ENCODE measurements around the gene CMIP. TPM values are rescaled to one million over a fixed set of nuclear protein-coding genes. Genes with fewer than 3 reads are reported as not detected.

CMIP gene
- total RNA-seq, 1 experiment from 2014 or later, result 68.0 TPM

DNA sequence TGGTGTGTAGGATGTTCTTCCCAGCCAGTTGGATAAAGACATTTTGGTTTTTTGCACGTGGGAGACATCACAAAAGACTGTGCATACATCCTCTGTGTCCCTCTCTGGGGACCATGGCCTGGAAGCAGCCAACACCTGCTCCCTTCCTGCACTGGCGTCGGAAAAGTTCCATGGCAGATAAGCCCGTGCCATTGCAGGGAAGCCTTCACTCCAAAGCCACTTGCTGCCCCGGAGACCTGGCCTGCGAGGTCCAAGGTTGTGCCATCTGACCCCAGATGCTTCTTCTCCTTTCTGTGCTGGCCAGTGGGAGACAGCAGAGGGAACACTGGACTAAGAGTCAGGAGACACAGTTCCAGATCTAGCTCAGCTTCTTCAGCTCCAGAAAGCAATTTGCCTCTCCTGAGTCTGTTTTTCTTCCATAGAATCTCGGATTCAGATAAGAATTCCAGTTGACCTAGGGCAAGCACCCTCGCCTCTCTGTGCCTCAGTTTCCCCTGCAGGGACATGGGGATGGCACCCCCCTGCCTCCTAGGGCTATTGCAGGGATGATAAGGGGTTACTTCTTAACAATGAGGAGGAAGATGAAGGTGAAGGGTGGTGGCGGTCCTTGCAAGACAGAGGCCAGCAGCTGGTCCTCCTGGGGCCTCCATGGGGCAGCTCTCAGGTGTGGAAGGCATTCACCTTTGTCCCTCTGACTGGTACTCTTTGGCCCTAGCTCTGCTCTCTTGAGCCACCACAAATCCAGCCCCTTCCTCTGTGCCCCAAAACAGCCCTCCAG is 134.2 kb downstream of the CMIP start:
- Mint-ChIP-seq H3K36me3 (ENCODE audit: insufficient read depth, unreplicated experiment) (peaks cover 5% of the 10 kb centered on the region), H3K27ac (ENCODE audit: unreplicated experiment) (no peak overlapping the region)
- POLR2A ChIA-PET, result interaction anchor here (0.7 kb wide), 1 partner anchor 20 kb away, joined by 3 read pairs; no protein-coding TSS in a partner anchor

DNA sequence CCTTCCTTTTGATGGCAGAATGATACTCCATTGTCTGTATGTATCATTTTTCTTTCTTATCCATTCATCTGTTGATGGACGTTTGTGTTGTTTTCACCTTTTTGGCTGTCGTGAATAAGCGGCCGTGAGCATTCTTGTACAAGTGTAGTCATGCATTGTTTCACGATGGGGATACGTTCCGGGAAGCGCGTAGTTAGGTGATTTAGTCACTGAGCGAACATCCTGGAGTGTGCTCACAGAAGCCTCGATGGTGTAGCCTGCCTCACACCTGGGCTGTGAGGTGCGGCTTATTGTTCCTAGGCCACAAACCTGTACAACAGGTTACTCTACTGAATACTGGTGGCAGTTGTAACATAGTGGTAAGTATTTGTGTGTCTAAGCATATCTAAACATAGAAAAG is 136.5 kb downstream of the CMIP start:
- peak overlapping the region; percentile 10 for H3K27ac Mint-ChIP-seq (ENCODE audit: unreplicated experiment)

More for the DNA sequence above, 134.2 kb downstream of the CMIP start:
- H3K4me3 ChIP-seq (ENCODE audit: low read depth, low read length), result no peak overlapping the region
- Mint-ChIP-seq H3K4me3 (ENCODE audit: unreplicated experiment) (no peak overlapping the region), H3K27me3 (ENCODE audit: insufficient read depth, unreplicated experiment) (no peaks in the 10 kb centered on the region), H3K9me3 (ENCODE audit: unreplicated experiment) (no peaks in the 10 kb centered on the region), H3K4me1 (ENCODE audit: low read depth, unreplicated experiment) (peaks cover 19% of the 10 kb centered on the region)
- intact Hi-C loops (cut with micrococcal nuclease; ENCODE audit: unreplicated experiment), result no loop called here
- no TSS peak for BruUV-seq (replicated peaks)
- CTCF ChIA-PET, result no interaction called here
- peaks cover 23% of the 10 kb centered on the region for H3K4me1 ChIP-seq
- TF ChIP-seq, protein P1, sequence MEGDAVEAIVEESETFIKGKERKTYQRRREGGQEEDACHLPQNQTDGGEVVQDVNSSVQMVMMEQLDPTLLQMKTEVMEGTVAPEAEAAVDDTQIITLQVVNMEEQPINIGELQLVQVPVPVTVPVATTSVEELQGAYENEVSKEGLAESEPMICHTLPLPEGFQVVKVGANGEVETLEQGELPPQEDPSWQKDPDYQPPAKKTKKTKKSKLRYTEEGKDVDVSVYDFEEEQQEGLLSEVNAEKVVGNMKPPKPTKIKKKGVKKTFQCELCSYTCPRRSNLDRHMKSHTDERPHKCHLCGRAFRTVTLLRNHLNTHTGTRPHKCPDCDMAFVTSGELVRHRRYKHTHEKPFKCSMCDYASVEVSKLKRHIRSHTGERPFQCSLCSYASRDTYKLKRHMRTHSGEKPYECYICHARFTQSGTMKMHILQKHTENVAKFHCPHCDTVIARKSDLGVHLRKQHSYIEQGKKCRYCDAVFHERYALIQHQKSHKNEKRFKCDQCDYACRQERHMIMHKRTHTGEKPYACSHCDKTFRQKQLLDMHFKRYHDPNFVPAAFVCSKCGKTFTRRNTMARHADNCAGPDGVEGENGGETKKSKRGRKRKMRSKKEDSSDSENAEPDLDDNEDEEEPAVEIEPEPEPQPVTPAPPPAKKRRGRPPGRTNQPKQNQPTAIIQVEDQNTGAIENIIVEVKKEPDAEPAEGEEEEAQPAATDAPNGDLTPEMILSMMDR (IDR thresholded peaks at IDR 0.05; ENCODE audit: insufficient read depth in 1 of 2, low read depth in 1 of 2, low read length in 1 of 2, severe bottlenecking in 1 of 2, unreplicated experiment in 1 of 2), result no peak
- H3K9me3 ChIP-seq, result no peaks in the 10 kb centered on the region
- H3K27me3 ChIP-seq (replicated peaks; ENCODE audit: control insufficient read depth, insufficient read depth, low read length), result no peaks in the 10 kb centered on the region
- no peak for DNase-seq
- H3K36me3 ChIP-seq (ENCODE audit: control insufficient read depth, insufficient read depth, low read length), result peaks cover 1% of the 10 kb centered on the region; the same call in 1 of the 2 replicates

DNA sequence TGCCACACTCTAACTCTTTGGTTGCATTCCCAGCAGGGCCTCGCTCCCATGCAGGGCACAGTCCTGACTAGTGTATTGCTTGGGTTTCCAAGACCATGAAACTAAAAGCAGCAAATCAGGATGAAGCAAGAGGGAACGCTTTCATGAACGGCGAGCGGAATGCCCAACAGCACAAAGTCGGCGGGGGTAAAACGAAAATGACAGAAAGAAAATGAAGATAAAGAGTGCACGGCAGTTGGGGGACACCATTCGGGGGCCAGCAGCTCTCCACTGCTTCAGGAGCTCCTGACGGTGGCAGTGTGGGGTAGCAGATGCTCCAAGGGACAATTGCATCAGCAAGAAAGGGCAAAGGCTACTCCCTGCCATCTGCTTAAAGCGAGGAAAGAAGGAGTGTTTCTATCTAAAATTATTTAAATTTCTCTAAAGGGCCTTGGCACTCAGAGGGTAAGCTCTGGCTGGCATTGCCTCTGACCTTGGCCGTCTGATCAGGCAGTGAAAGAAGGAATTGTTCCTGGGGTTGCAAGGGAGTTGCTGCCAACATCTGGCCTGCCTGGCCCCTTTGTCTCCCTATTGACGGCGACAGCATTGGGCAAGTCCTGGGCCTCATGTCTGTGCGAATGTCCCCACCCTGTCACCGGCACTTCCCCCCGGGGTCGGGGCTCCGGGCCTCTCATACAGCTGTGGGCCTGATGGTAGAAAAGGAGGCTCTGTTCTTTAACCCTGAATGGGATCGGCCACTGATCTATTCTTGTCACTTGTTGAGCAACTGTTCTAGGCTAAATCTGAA is 138.2 kb downstream of the CMIP start:
- CTCF ChIA-PET, result interaction anchor here (0.9 to 1.4 kb wide), 2 partner anchors 102 to 114 kb away, joined by 3 to 5 read pairs; no protein-coding TSS in a partner anchor
- Histone ChIP-seq H3K9me3 (no peaks in the 10 kb centered on the region), H3K4me3 (ENCODE audit: low read depth, low read length) (no peak overlapping the region), H3K27me3 (replicated peaks; ENCODE audit: control insufficient read depth, insufficient read depth, low read length) (no peaks in the 10 kb centered on the region), H3K4me1 (peaks cover 55% of the 10 kb centered on the region), H3K36me3 (ENCODE audit: control insufficient read depth, insufficient read depth, low read length) (no peaks in the 10 kb centered on the region)
- H3K36me3 Mint-ChIP-seq (ENCODE audit: insufficient read depth, unreplicated experiment), result peaks cover 16% of the 10 kb centered on the region
- no peaks in the 10 kb centered on the region for H3K9me3 Mint-ChIP-seq (ENCODE audit: unreplicated experiment)
- BruUV-seq (replicated peaks), result no TSS peak
- no peaks in the 10 kb centered on the region for H3K27me3 Mint-ChIP-seq (ENCODE audit: insufficient read depth, unreplicated experiment)
- H3K4me3 Mint-ChIP-seq (ENCODE audit: unreplicated experiment), result no peak overlapping the region
- H3K27ac Mint-ChIP-seq (ENCODE audit: unreplicated experiment), result peak overlapping the region; percentile 46
- POLR2A ChIA-PET, result no interaction called here
- H3K4me1 Mint-ChIP-seq (ENCODE audit: low read depth, unreplicated experiment), result peaks cover 47% of the 10 kb centered on the region
- TF ChIP-seq, protein P1 (IDR thresholded peaks at IDR 0.05; ENCODE audit: insufficient read depth in 1 of 2, low read depth in 1 of 2, low read length in 1 of 2, severe bottlenecking in 1 of 2, unreplicated experiment in 1 of 2), result peak; percentile 15 to 45
- peak in 1 of 2 experiments; percentile 49 for DNase-seq
- intact Hi-C loops (cut with micrococcal nuclease; ENCODE audit: unreplicated experiment), result loop anchor here (5.0 kb wide), 2 partner anchors 51 to 114 kb away; no protein-coding TSS in a partner anchor

More for the DNA sequence above, 136.5 kb downstream of the CMIP start:
- intact Hi-C loops (cut with micrococcal nuclease; ENCODE audit: unreplicated experiment), result loop anchor here (5.0 kb wide), 2 partner anchors 49 to 116 kb away; no protein-coding TSS in a partner anchor
- TF ChIP-seq, protein P1 (IDR thresholded peaks at IDR 0.05; ENCODE audit: insufficient read depth in 1 of 2, low read depth in 1 of 2, low read length in 1 of 2, severe bottlenecking in 1 of 2, unreplicated experiment in 1 of 2), result no peak
- POLR2A ChIA-PET, result no interaction called here
- peak in 1 of 2 experiments; percentile 58 for DNase-seq
- Histone ChIP-seq H3K9me3 (no peaks in the 10 kb centered on the region), H3K4me3 (ENCODE audit: low read depth, low read length) (no peak overlapping the region), H3K4me1 (peaks cover 39% of the 10 kb centered on the region), H3K36me3 (ENCODE audit: control insufficient read depth, insufficient read depth, low read length) (no peaks in the 10 kb centered on the region), H3K27me3 (replicated peaks; ENCODE audit: control insufficient read depth, insufficient read depth, low read length) (no peaks in the 10 kb centered on the region)
- no TSS peak for BruUV-seq (replicated peaks)
- H3K36me3 Mint-ChIP-seq (ENCODE audit: insufficient read depth, unreplicated experiment), result peaks cover 16% of the 10 kb centered on the region
- peaks cover 34% of the 10 kb centered on the region for H3K4me1 Mint-ChIP-seq (ENCODE audit: low read depth, unreplicated experiment)
- no peak overlapping the region for H3K4me3 Mint-ChIP-seq (ENCODE audit: unreplicated experiment)
- no peaks in the 10 kb centered on the region for H3K27me3 Mint-ChIP-seq (ENCODE audit: insufficient read depth, unreplicated experiment)
- CTCF ChIA-PET, result no interaction called here
- no peaks in the 10 kb centered on the region for H3K9me3 Mint-ChIP-seq (ENCODE audit: unreplicated experiment)
